Osteoblast (primary cell): ENCODE measurements around the gene PALLD. TPM values are rescaled to one million over a fixed set of nuclear protein-coding genes. Genes with fewer than 3 reads are reported as not detected.

Experiments
- DNase-seq: peaks from one replicate; pipeline ENCODE4 v3.0.0; 2011; ENCODE audit warnings: low spot score, mixed read lengths; ENCODE audit not compliant: insufficient read length; ENCODE audit errors: missing footprints
- H2AFZ ChIP-seq: 2 replicates; pipeline ENCODE4 v1.6.0; 2011; ENCODE audit warnings: mild to moderate bottlenecking, low read length
- H3K27ac ChIP-seq: 2 replicates; pipeline ENCODE4 v1.5.1; 2011; ENCODE audit warnings: mild to moderate bottlenecking, low read depth, low read length, moderate library complexity
- H3K27me3 ChIP-seq: 2 replicates; pipeline ENCODE4 v1.6.0; 2012; ENCODE audit warnings: mild to moderate bottlenecking, control low read depth, inconsistent platforms, low read length, moderate library complexity; ENCODE audit not compliant: insufficient read depth
- H3K36me3 ChIP-seq: 2 replicates; pipeline ENCODE4 v1.5.1; 2011; ENCODE audit warnings: mild to moderate bottlenecking, low read length, control low read depth, moderate library complexity; ENCODE audit not compliant: insufficient read depth
- H3K4me1 ChIP-seq: 2 replicates; pipeline ENCODE4 v1.5.1; 2011; ENCODE audit warnings: mild to moderate bottlenecking, low read length, control low read depth, moderate library complexity; ENCODE audit not compliant: insufficient read depth
- H3K4me2 ChIP-seq: 2 replicates; pipeline ENCODE4 v1.6.0; 2011; ENCODE audit warnings: mild to moderate bottlenecking, low read length; ENCODE audit not compliant: insufficient read depth
- H3K4me3 ChIP-seq: fragments of 200-600 bp; sonication (generic); 3 replicates; pipeline ENCODE4 v1.5.1; 2012; ENCODE audit warnings: mild to moderate bottlenecking, low read length, inconsistent platforms; ENCODE audit not compliant: insufficient read depth
- H3K79me2 ChIP-seq: 2 replicates; pipeline ENCODE4 v1.6.0; 2012; ENCODE audit warnings: mild to moderate bottlenecking, low read length, control low read depth, inconsistent platforms; ENCODE audit not compliant: insufficient read depth
- H3K9me3 ChIP-seq: 2 replicates; pipeline ENCODE4 v1.5.1; 2011; ENCODE audit warnings: low read depth, low read length, control low read depth
- H4K20me1 ChIP-seq: 2 replicates; pipeline ENCODE4 v1.6.0; 2012; ENCODE audit warnings: mild to moderate bottlenecking, low read length, control low read depth; ENCODE audit not compliant: insufficient read depth
- total RNA-seq: library from RNA; depleted of rRNA; stranded (reverse); fragments of >200 nt; gene quantifications from 2 replicates; pipeline ENCODE4 v1.2.3, GENCODE V29; 2012
- TF ChIP-seq, protein P1 (sequence below): IDR thresholded peaks from 2 replicates; pipeline ENCODE4 v1.5.1; 2011; ENCODE audit warnings: mild to moderate bottlenecking, low read depth, low read length, moderate library complexity; ENCODE audit errors: extremely low read depth

PALLD gene
- total RNA-seq, 1 donor: 244 TPM

DNA sequence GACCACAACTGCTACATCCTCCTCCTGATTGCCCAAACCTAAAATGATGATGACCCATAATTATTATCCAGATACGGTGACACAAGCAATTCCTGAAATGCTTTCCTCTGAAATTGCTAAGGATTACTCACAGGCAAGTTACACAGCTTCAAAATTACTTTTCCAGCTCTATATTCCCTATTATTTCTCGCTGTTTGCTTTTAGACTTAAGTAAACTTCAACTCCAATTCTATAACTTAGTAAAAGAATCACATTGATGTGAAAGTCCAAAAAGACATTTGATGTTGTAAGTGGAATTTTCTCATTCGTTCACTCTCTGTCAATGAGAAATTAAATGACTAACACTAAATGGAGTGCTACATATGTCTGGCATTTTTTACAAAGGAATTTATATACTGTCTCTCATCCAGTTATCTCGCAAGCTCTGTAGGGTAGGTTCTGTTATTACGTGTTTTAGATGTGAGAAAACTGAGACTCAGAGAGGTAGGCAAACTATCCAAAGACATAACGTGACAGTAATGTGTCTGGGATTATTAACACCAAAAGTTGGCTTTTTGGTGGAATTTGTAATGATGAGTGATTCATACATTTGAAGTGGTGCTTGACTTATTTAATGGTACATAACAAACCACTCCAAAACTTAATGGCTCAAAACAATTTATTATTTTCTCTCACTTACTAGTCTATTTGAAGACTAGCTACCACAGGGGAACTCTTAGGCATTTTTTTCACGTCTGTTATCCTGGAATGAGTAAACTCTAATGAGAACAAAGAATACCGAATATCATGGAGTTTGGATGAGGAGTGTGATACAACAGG lies 31.5 kb downstream of the PALLD start:
- no peaks in the 10 kb centered on the region for H3K9me3 ChIP-seq
- no peak overlapping the region for H2AFZ ChIP-seq
- peak overlapping the region; percentile 86 for H3K27ac ChIP-seq

DNA sequence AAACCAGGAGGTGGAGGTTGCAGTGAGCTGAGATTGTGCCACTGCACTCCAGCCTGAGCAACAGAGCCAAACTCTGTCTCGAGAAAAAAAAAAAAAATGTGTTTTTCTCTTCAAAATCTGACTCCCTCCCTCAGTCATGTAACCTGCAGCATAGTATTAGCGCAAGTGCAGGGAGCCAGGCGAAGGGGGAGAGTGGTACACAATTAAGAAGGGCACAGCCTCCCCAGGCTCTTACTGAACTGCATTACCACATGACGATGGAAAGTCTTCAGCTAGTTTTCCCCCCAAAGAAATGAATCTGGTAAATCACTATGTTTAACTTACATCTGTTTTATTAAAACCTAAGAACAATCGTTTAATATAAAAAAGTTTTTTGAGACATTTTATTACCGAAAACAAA lies 32.4 kb downstream of the PALLD start:
- H3K27me3 ChIP-seq: no peaks in the 10 kb centered on the region
- TF ChIP-seq, protein P1, sequence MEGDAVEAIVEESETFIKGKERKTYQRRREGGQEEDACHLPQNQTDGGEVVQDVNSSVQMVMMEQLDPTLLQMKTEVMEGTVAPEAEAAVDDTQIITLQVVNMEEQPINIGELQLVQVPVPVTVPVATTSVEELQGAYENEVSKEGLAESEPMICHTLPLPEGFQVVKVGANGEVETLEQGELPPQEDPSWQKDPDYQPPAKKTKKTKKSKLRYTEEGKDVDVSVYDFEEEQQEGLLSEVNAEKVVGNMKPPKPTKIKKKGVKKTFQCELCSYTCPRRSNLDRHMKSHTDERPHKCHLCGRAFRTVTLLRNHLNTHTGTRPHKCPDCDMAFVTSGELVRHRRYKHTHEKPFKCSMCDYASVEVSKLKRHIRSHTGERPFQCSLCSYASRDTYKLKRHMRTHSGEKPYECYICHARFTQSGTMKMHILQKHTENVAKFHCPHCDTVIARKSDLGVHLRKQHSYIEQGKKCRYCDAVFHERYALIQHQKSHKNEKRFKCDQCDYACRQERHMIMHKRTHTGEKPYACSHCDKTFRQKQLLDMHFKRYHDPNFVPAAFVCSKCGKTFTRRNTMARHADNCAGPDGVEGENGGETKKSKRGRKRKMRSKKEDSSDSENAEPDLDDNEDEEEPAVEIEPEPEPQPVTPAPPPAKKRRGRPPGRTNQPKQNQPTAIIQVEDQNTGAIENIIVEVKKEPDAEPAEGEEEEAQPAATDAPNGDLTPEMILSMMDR: no peak
- no peak overlapping the region for H3K4me2 ChIP-seq
- no peaks in the 10 kb centered on the region for H3K79me2 ChIP-seq
- H2AFZ ChIP-seq: no peak overlapping the region
- H3K4me1 ChIP-seq: peaks cover 31% of the 10 kb centered on the region
- H4K20me1 ChIP-seq: no peaks in the 10 kb centered on the region
- no peak for DNase-seq
- H3K9me3 ChIP-seq: no peaks in the 10 kb centered on the region
- H3K36me3 ChIP-seq: no peaks in the 10 kb centered on the region
- H3K4me3 ChIP-seq: no peak overlapping the region
- H3K27ac ChIP-seq: peak overlapping the region; percentile 86

More for the DNA sequence above, 31.5 kb downstream of the PALLD start:
- Histone ChIP-seq H4K20me1 (no peaks in the 10 kb centered on the region), H3K4me1 (peaks cover 31% of the 10 kb centered on the region), H3K79me2 (no peaks in the 10 kb centered on the region), H3K36me3 (no peaks in the 10 kb centered on the region), H3K4me2 (peak overlapping the region; percentile 28), H3K4me3 (no peak overlapping the region), H3K27me3 (no peaks in the 10 kb centered on the region)
- TF ChIP-seq, protein P1: no peak
- peak; percentile 74 for DNase-seq

DNA sequence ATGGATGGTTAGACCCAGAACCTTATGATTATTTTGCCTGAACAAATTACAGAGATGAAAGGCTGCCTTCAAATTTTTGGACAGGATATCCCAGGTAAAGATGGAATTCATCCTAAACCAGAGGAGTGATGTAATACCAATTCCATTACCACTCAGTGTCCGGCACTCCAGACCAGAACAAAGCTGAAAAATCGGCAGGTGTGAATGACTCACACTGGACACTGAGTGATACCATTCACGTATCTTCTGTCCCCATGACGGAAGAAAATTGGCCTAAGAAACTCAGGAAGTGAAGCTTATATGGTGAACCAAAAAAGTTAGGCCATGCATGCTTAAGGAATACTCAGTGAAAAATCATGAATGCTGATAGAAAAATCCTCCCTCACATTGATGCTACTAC lies 34.5 kb downstream of the PALLD start:
- H2AFZ ChIP-seq: no peak overlapping the region
- H3K4me2 ChIP-seq: no peak overlapping the region
- TF ChIP-seq, protein P1: no peak
- no peaks in the 10 kb centered on the region for H3K27me3 ChIP-seq
- H3K4me1 ChIP-seq: peaks cover 30% of the 10 kb centered on the region
- no peaks in the 10 kb centered on the region for H3K9me3 ChIP-seq
- no peaks in the 10 kb centered on the region for H4K20me1 ChIP-seq
- no peak for DNase-seq
- H3K4me3 ChIP-seq: no peak overlapping the region
- H3K27ac ChIP-seq: no peak overlapping the region
- no peaks in the 10 kb centered on the region for H3K79me2 ChIP-seq
- H3K36me3 ChIP-seq: no peaks in the 10 kb centered on the region

DNA sequence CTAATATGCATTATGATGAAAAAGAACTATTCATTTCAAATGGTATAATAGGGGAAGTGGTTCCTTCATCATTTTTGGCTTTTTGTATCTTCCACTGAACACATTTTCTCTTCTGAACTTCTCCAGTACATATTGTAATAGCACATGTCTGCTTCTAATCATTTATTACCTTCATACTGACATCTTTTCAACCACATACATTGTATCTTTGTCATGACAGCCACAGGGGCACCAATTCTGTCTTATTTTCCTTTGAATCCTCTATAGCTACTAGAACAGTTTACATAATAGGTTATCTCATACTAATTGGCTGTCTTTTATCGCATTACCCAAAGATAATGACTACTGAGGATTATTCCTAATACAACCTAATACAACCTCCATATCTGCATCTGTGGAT lies 37.7 kb downstream of the PALLD start:
- H3K79me2 ChIP-seq: no peaks in the 10 kb centered on the region
- H3K9me3 ChIP-seq: no peaks in the 10 kb centered on the region
- no peak for DNase-seq
- H3K27ac ChIP-seq: no peak overlapping the region
- no peak overlapping the region for H2AFZ ChIP-seq
- no peak overlapping the region for H3K4me3 ChIP-seq
- TF ChIP-seq, protein P1: no peak
- no peak overlapping the region for H3K4me2 ChIP-seq
- H4K20me1 ChIP-seq: no peaks in the 10 kb centered on the region
- no peaks in the 10 kb centered on the region for H3K27me3 ChIP-seq
- H3K4me1 ChIP-seq: peaks cover 9% of the 10 kb centered on the region
- H3K36me3 ChIP-seq: no peaks in the 10 kb centered on the region
